Endothelial cell of umbilical vein (primary cell): Measurements from ENCODE around the gene LRIF1. TPM values are rescaled to one million over a fixed set of nuclear protein-coding genes. Genes with fewer than 3 reads are reported as not detected.

ENCODE experiments used
- BruUV-seq: library from RNA; stranded (reverse); fragments of 400-500 nt; replicated peaks from 2 replicates; lab custom pipeline; 2021; lab: Mats Ljungman, UMichigan
- CTCF ChIA-PET: fragments of 300-600, 350-600 bp; sonication (Branson Sonifier 250); formaldehyde crosslinking; loops from one replicate; lab custom pipeline; 2021; ENCODE audit warnings: antibody characterized with exemption, inconsistent platforms; lab: Charles Lee
- POLR2A ChIA-PET: fragments of 300-600, 350-600 bp; sonication (Branson Sonifier 250); formaldehyde crosslinking; loops from one replicate; lab custom pipeline; 2021; ENCODE audit warnings: antibody characterized with exemption, inconsistent platforms; lab: Charles Lee
- DNase-seq: peaks from one replicate; pipeline ENCODE4 v3.0.0-alpha.2; 2011; ENCODE audit warnings: low read depth, low spot score
- FAIRE-seq: peaks from 2 replicates; lab custom pipeline; 2011; peaks lifted over from hg19 to GRCh38; lab: Jason Lieb, UNC
- H2AFZ ChIP-seq: 2 replicates; pipeline ENCODE4 v1.6.0; 2012; ENCODE audit warnings: low read depth, low read length, control low read depth, inconsistent platforms
- H3K27ac ChIP-seq: 2 replicates; pipeline ENCODE4 v1.5.1; 2011; ENCODE audit warnings: low read depth, mild to moderate bottlenecking, control low read depth, low read length, moderate library complexity; ENCODE audit not compliant: insufficient read depth
- H3K27me3 ChIP-seq, 2 experiments: 2 replicates each; pipeline versions ENCODE4 v1.6.0 to v1.6.1; 2011; ENCODE audit warnings: low read length in 2 of 2, mixed read lengths in 1 of 2; ENCODE audit not compliant: control insufficient read depth in 2 of 2, insufficient read depth in 2 of 2
- H3K36me3 ChIP-seq, 2 experiments: 2 replicates in 1 of 2; 3 replicates in 1 of 2; pipeline ENCODE4 v1.5.1; 2011; ENCODE audit warnings: low read length in 2 of 2, mild to moderate bottlenecking in 1 of 2, moderate library complexity in 1 of 2; ENCODE audit not compliant: control insufficient read depth in 2 of 2, insufficient read depth in 2 of 2; ENCODE audit errors: extremely low read depth in 1 of 2
- H3K4me1 ChIP-seq: 3 replicates; pipeline ENCODE4 v1.5.1; 2011; ENCODE audit warnings: mild to moderate bottlenecking, low read length; ENCODE audit not compliant: control insufficient read depth, insufficient read depth; ENCODE audit errors: extremely low read depth
- H3K4me2 ChIP-seq: 2 replicates; pipeline ENCODE4 v1.6.1; 2011; ENCODE audit warnings: low read length, control low read depth, mixed read lengths; ENCODE audit not compliant: insufficient read depth
- H3K4me3 ChIP-seq, 3 experiments: fragments of 200-600 bp in 1 of 3; sonication (generic), shearing (Covaris generic) in 1 of 3; replicated peaks in 1 of 3; 2 replicates each; pipeline ENCODE4 v1.5.1; 2011 to 2016; ENCODE audit warnings: control low read depth in 3 of 3, low read length in 3 of 3, mild to moderate bottlenecking in 2 of 3, inconsistent platforms in 1 of 3, low read depth in 1 of 3, moderate library complexity in 1 of 3; ENCODE audit not compliant: insufficient read depth in 1 of 3
- H3K79me2 ChIP-seq: 2 replicates; pipeline ENCODE4 v1.6.0; 2012; ENCODE audit warnings: low read length, inconsistent platforms; ENCODE audit not compliant: control insufficient read depth, insufficient read depth
- H3K9ac ChIP-seq: replicated peaks from 2 replicates; pipeline ENCODE3; 2011; ENCODE audit warnings: low read length, control low read depth; ENCODE audit not compliant: insufficient read depth; ENCODE audit errors: extremely low read depth
- H3K9me1 ChIP-seq: replicated peaks from 3 replicates; pipeline ENCODE4 v1.6.0; 2011; ENCODE audit warnings: mild to moderate bottlenecking, low read length; ENCODE audit not compliant: control insufficient read depth, insufficient read depth; ENCODE audit errors: extremely low read depth
- H3K9me3 ChIP-seq: replicated peaks from 2 replicates; pipeline ENCODE4 v1.5.1; 2012; ENCODE audit warnings: low read length, inconsistent platforms; ENCODE audit not compliant: control insufficient read depth, insufficient read depth
- H4K20me1 ChIP-seq: replicated peaks from 2 replicates; pipeline ENCODE3; 2011; ENCODE audit warnings: mild to moderate bottlenecking, low read length; ENCODE audit not compliant: control insufficient read depth, insufficient read depth; ENCODE audit errors: extremely low read depth
- EZH2 ChIP-seq: IDR thresholded peaks from 2 replicates; pipeline ENCODE4 v1.6.1; 2012; ENCODE audit warnings: borderline replicate concordance, low read depth, mild to moderate bottlenecking, moderate library complexity, low read length, inconsistent platforms; ENCODE audit not compliant: severe bottlenecking
- FOS ChIP-seq: IDR thresholded peaks from 2 replicates; pipeline ENCODE4 v1.6.1; 2011; ENCODE audit warnings: mild to moderate bottlenecking, low read length, moderate library complexity, borderline replicate concordance; ENCODE audit not compliant: insufficient read depth
- GATA2 ChIP-seq: IDR thresholded peaks from 2 replicates; pipeline ENCODE4 v1.7.0; 2011; ENCODE audit warnings: low read depth, mild to moderate bottlenecking, moderate library complexity, mixed read lengths, low read length; ENCODE audit not compliant: insufficient read length, insufficient read depth
- JUN ChIP-seq: IDR thresholded peaks from 2 replicates; pipeline ENCODE4 v1.6.1; 2011; ENCODE audit warnings: borderline replicate concordance, low read depth; ENCODE audit not compliant: insufficient read length, insufficient read depth
- MYC ChIP-seq: IDR thresholded peaks from one replicate; pipeline ENCODE4 v1.6.1; 2011; ENCODE audit warnings: mild to moderate bottlenecking, low read depth, low read length
- POLR2A ChIP-seq: IDR thresholded peaks from 2 replicates; pipeline ENCODE4 v1.6.1; 2012; ENCODE audit warnings: low read depth, mild to moderate bottlenecking, control low read depth, low read length
- POLR2AphosphoS5 ChIP-seq: IDR thresholded peaks from 2 replicates; pipeline ENCODE4 v1.6.1; 2012; ENCODE audit warnings: low read depth, mild to moderate bottlenecking, control low read depth, low read length, moderate library complexity; ENCODE audit not compliant: insufficient read depth
- dilution Hi-C: fragments of 300-500 bp; cut with MboI; formaldehyde crosslinking; loops from one replicate; pipeline ENCODE4 v1.15.0; 2019; ENCODE audit warnings: low sequenced_read_pairs; ENCODE audit not compliant: extremely low pct_ligation_motif_present
- intact Hi-C: fragments of 100-400 bp; cut with micrococcal nuclease; formaldehyde crosslinking; loops from one replicate; pipeline ENCODE4 v1.10.0; 2022
- polyA plus RNA-seq, 4 experiments: library from polyadenylated mRNA; depleted of rRNA in 3 of 4; stranded (reverse) in 3 of 4; unstranded in 1 of 4; fragments of >200 nt; gene quantifications; 2 replicates each; pipeline versions ENCODE4 v1.2.1 to v1.2.3, GENCODE V29; 2011 to 2012; ENCODE audit warnings: missing spikeins in 1 of 4
- total RNA-seq: library from RNA; stranded (reverse); gene quantifications from 2 replicates; pipeline ENCODE4 v1.2.3, GENCODE V29; 2021
- TF ChIP-seq, protein P1 (sequence below): IDR thresholded peaks from 2 replicates; pipeline ENCODE4 v1.6.1; 2011; ENCODE audit not compliant: insufficient read depth, insufficient read length
- TF ChIP-seq, protein P2 (sequence below), 2 donors: IDR thresholded peaks; 1 replicate in 1 of 2; 2 replicates in 1 of 2; pipeline ENCODE4 v1.5.1; 2011; ENCODE audit warnings: low read length in 2 of 2, mild to moderate bottlenecking in 2 of 2, moderate library complexity in 2 of 2, control low read depth in 1 of 2, inconsistent platforms in 1 of 2, low read depth in 1 of 2; ENCODE audit not compliant: insufficient read depth in 1 of 2; ENCODE audit errors: extremely low read depth in 1 of 2

LRIF1 gene
- total and polyA plus RNA-seq, 2 donors (not counting 3 experiments of a cell fraction or from before 2014, with no cell fraction given) = 3.5 to 13.0 TPM

DNA sequence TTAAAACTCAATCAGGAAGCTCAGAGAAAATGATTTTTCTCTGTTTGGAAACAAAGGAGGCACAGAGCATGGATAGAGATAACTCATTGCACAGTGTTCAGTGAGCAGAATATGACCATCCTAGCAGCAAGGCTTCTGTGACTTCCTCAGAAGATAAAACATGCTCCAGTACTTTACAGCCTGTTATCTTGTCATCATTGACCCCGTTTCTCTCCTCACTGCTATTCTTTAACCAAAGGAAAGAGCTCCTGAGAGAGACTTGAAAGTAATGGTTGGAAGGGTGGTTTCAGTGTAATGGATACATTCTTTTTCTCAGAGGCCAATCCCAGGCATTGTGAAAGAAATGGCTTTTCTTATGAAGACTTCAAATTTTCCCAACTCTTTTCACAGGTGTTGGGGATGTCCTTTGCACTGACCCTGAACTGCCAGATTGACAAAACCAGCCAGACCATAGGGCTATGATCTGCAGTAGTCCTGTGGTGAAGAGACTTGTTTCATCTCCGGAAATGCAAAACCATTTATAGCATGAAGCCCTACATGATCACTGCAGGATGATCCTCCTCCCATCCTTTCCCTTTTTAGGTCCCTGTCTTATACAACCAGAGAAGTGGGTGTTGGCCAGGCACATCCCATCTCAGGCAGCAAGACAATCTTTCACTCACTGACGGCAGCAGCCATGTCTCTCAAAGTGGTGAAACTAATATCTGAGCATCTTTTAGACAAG lies 64.8 kb downstream of the LRIF1 start:
- Histone ChIP-seq H3K27me3 (no peaks in the 10 kb centered on the region), H3K27ac (no peak overlapping the region), H3K9me3 (no peaks in the 10 kb centered on the region), H3K4me2 (no peak overlapping the region), H4K20me1 (no peaks in the 10 kb centered on the region), H3K79me2 (no peaks in the 10 kb centered on the region), H3K9me1 (no peaks in the 10 kb centered on the region), H3K9ac (no peak overlapping the region), H3K4me1 (no peaks in the 10 kb centered on the region), H2AFZ (no peak overlapping the region), H3K36me3 (no peaks in the 10 kb centered on the region), H3K4me3 (no peak overlapping the region)
- DNase-seq (no peak), FAIRE-seq (no peak)
- intact Hi-C loops (no loop called here), dilution Hi-C loops (no loop called here)
- BruUV-seq = no TSS peak
- ChIA-PET CTCF (no interaction called here), POLR2A (no interaction called here)
- TF ChIP-seq GATA2 = no peak
- no peak for TF ChIP-seq EZH2
- TF ChIP-seq JUN = no peak

DNA sequence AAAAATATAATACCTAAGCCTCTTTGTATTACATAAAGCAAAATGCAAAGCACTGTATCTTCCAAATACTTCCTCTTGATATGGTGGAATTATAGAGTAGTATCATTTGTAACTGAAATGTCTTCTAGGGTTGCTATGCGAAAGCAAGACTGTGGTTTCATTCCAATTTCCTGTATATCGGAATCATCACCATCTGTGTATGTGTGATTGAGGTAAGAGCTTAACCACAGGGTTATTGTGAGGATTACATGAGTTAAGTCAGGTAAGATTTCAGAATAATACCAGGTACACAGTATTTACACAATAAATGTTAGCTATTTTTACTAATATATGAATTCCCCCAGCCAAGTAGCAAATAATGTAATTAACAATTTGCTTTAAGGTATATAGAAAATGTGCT lies 66.0 kb downstream of the LRIF1 start:
- CTCF ChIA-PET = no interaction called here
- BruUV-seq = no TSS peak

More for the DNA sequence above, 66.0 kb downstream of the LRIF1 start:
- dilution Hi-C loops (no loop called here), intact Hi-C loops (no loop called here)
- H3K4me1 ChIP-seq = no peaks in the 10 kb centered on the region
- POLR2A ChIA-PET = no interaction called here
- H3K79me2 ChIP-seq = no peaks in the 10 kb centered on the region
- no peaks in the 10 kb centered on the region for H3K36me3 ChIP-seq
- H3K27me3 ChIP-seq = no peaks in the 10 kb centered on the region
- no peaks in the 10 kb centered on the region for H3K9me3 ChIP-seq
- TF ChIP-seq GATA2 = no peak
- no peak for TF ChIP-seq POLR2A
- TF ChIP-seq, protein P1, sequence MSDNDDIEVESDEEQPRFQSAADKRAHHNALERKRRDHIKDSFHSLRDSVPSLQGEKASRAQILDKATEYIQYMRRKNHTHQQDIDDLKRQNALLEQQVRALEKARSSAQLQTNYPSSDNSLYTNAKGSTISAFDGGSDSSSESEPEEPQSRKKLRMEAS = no peak
- TF ChIP-seq POLR2AphosphoS5 = no peak
- no peak for TF ChIP-seq FOS
- no peak for TF ChIP-seq MYC
- TF ChIP-seq EZH2 = no peak
- no peak for TF ChIP-seq JUN
- TF ChIP-seq, protein P2, sequence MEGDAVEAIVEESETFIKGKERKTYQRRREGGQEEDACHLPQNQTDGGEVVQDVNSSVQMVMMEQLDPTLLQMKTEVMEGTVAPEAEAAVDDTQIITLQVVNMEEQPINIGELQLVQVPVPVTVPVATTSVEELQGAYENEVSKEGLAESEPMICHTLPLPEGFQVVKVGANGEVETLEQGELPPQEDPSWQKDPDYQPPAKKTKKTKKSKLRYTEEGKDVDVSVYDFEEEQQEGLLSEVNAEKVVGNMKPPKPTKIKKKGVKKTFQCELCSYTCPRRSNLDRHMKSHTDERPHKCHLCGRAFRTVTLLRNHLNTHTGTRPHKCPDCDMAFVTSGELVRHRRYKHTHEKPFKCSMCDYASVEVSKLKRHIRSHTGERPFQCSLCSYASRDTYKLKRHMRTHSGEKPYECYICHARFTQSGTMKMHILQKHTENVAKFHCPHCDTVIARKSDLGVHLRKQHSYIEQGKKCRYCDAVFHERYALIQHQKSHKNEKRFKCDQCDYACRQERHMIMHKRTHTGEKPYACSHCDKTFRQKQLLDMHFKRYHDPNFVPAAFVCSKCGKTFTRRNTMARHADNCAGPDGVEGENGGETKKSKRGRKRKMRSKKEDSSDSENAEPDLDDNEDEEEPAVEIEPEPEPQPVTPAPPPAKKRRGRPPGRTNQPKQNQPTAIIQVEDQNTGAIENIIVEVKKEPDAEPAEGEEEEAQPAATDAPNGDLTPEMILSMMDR (IDR thresholded peaks at IDR 0.05; ENCODE audit: extremely low read depth in 1 of 2, insufficient read depth in 1 of 2, low read depth in 1 of 2, low read length in 2 of 2) = no peak
- H4K20me1 ChIP-seq = no peaks in the 10 kb centered on the region
- DNase-seq (no peak), FAIRE-seq (no peak)
- no peaks in the 10 kb centered on the region for H3K9me1 ChIP-seq
- no peak overlapping the region for H3K27ac ChIP-seq
- no peak overlapping the region for H2AFZ ChIP-seq
- no peak overlapping the region for H3K9ac ChIP-seq
- no peak overlapping the region for H3K4me3 ChIP-seq
- H3K4me2 ChIP-seq = no peak overlapping the region
